GM18511 (cell line): ENCODE data around the gene TUBA4A.
"Not testable (repeated sequence)": the region's sequence is repeated elsewhere in the genome, so short reads cannot be mapped to it uniquely, and the experiment has no call there.

Source experiments
- ATAC-seq: cut with Tn5 transposase; IDR thresholded peaks from one replicate; pipeline ENCODE4 v1.9.1; 2021; ENCODE audit warnings: mild to moderate bottlenecking, moderate library complexity; ENCODE audit not compliant: unreplicated experiment

The TUBA4A gene

GRCh38 chr2:219287116-219287440 lies 33.4 kb upstream of the TUBA4A start:
- ATAC-seq, result not testable (repeated sequence)

GRCh38 chr2:219286436-219287115 lies 32.9 kb upstream of the TUBA4A start:
- no peak for ATAC-seq

GRCh38 chr2:219285894-219286425 lies 32.2 kb upstream of the TUBA4A start:
- ATAC-seq, result no peak

- no peak for ATAC-seq
Measured at GRCh38 chr2:219285373-219285735, 31.6 kb upstream of the TUBA4A start.

GRCh38 chr2:219284501-219285372 lies 31.0 kb upstream of the TUBA4A start:
- no peak for ATAC-seq

GRCh38 chr2:219282943-219283581 lies 29.3 kb upstream of the TUBA4A start:
- no peak for ATAC-seq

- ATAC-seq, result no peak
Measured at GRCh38 chr2:219282375-219282774, 28.7 kb upstream of the TUBA4A start.

GRCh38 chr2:219281588-219281987 lies 27.9 kb upstream of the TUBA4A start:
- ATAC-seq, result no peak

- ATAC-seq, result no peak
Measured at GRCh38 chr2:219280651-219281050, 26.9 kb upstream of the TUBA4A start.

- ATAC-seq, result no peak
Measured at GRCh38 chr2:219279916-219280516, 26.3 kb upstream of the TUBA4A start.

GRCh38 chr2:219279151-219279915 lies 25.6 kb upstream of the TUBA4A start, which contains the start of gene DNAJB2:
Gene DNAJB2 (plus strand): TSS chr2:219279366. CDS start chr2:219279834, 468 bp downstream.
- peak; percentile 87 for ATAC-seq

GRCh38 chr2:219278655-219279150 lies 25.0 kb upstream of the TUBA4A start:
- ATAC-seq, result no peak

GRCh38 chr2:219277703-219278654 lies 24.3 kb upstream of the TUBA4A start:
- ATAC-seq, result no peak

- no peak for ATAC-seq
Measured at GRCh38 chr2:219274361-219274921, 20.7 kb upstream of the TUBA4A start.

- no peak for ATAC-seq
Measured at GRCh38 chr2:219273937-219274336, 20.2 kb upstream of the TUBA4A start.

GRCh38 chr2:219272995-219273394 lies 19.3 kb upstream of the TUBA4A start:
- ATAC-seq, result no peak

- ATAC-seq, result no peak
Measured at GRCh38 chr2:219272356-219272755, 18.6 kb upstream of the TUBA4A start.

GRCh38 chr2:219271021-219271420 lies 17.3 kb upstream of the TUBA4A start:
- no peak for ATAC-seq

- ATAC-seq, result no peak
Measured at GRCh38 chr2:219270055-219270372, 16.3 kb upstream of the TUBA4A start.
